Liver (tissue), 9 donors: Measurements from ENCODE around the gene UTRN. TPM values are rescaled to one million over a fixed set of nuclear protein-coding genes. Genes with fewer than 3 reads are reported as not detected.
A peak's percentile ranks its signal among the peaks of the same experiment; 100 is the strongest.

Experiments used
- DNase-seq: peaks from one replicate; pipeline ENCODE4 v3.0.0-alpha.2; 2017; ENCODE audit warnings: low spot score
- H3K27ac ChIP-seq, 2 donors: one replicate each; pipeline ENCODE4 v1.7.0; 2013; ENCODE audit warnings: inconsistent platforms in 2 of 2, low read length in 2 of 2, control low read depth in 1 of 2, low read depth in 1 of 2, mild to moderate bottlenecking in 1 of 2
- H3K27me3 ChIP-seq, 4 donors: one replicate each; pipeline versions ENCODE4 v1.6.1 to v1.7.0; 2013; ENCODE audit warnings: low read length in 3 of 4, inconsistent platforms in 1 of 4, mild to moderate bottlenecking in 1 of 4, moderate library complexity in 1 of 4; ENCODE audit not compliant: control insufficient read depth in 4 of 4, insufficient read depth in 4 of 4
- H3K36me3 ChIP-seq, 4 donors: one replicate each; pipeline versions ENCODE4 v1.6.1 to v1.7.0; 2013; ENCODE audit warnings: low read length in 3 of 4, mild to moderate bottlenecking in 3 of 4, low read depth in 1 of 4, moderate library complexity in 1 of 4; ENCODE audit not compliant: control insufficient read depth in 4 of 4, insufficient read depth in 3 of 4
- H3K4me1 ChIP-seq, 4 donors: one replicate each; pipeline versions ENCODE4 v1.6.1 to v1.7.0; 2013; ENCODE audit warnings: low read length in 3 of 4, mild to moderate bottlenecking in 3 of 4, moderate library complexity in 1 of 4; ENCODE audit not compliant: control insufficient read depth in 4 of 4, insufficient read depth in 4 of 4
- H3K4me3 ChIP-seq, 3 donors: one replicate each; pipeline versions ENCODE4 v1.6.1 to v1.7.0; 2013; ENCODE audit warnings: low read length in 3 of 3, control low read depth in 1 of 3, low read depth in 1 of 3, mild to moderate bottlenecking in 1 of 3
- H3K9ac ChIP-seq, 2 donors: one replicate each; pipeline ENCODE4 v1.7.0; 2013; ENCODE audit warnings: low read length in 2 of 2, mild to moderate bottlenecking in 2 of 2, moderate library complexity in 2 of 2, control low read depth in 1 of 2, low read depth in 1 of 2
- H3K9me3 ChIP-seq, 4 donors: one replicate each; pipeline versions ENCODE4 v1.6.1 to v1.7.0; 2013; ENCODE audit warnings: low read length in 3 of 4; ENCODE audit not compliant: control insufficient read depth in 4 of 4
- EGR1 ChIP-seq, 2 donors: IDR thresholded peaks; 2 replicates each; pipeline ENCODE4 v1.6.1; 2016 to 2018; ENCODE audit warnings: antibody characterized with exemption in 2 of 2, low read depth in 2 of 2
- FOXA1 ChIP-seq: IDR thresholded peaks from 2 replicates; pipeline ENCODE4 v1.6.1; 2016; ENCODE audit warnings: antibody characterized with exemption
- FOXA2 ChIP-seq: IDR thresholded peaks from 2 replicates; pipeline ENCODE4 v1.6.1; 2016; ENCODE audit warnings: antibody characterized with exemption
- GABPA ChIP-seq, 2 donors: IDR thresholded peaks in 1 of 2; conservative IDR thresholded peaks in 1 of 2; 2 replicates each; pipeline ENCODE4 v1.6.1; 2016; ENCODE audit warnings: antibody characterized with exemption in 2 of 2, mild to moderate bottlenecking in 1 of 2, moderate library complexity in 1 of 2
- JUND ChIP-seq, 2 donors: IDR thresholded peaks; 2 replicates each; pipeline ENCODE4 v1.6.1; 2016; ENCODE audit warnings: antibody characterized with exemption in 2 of 2
- NR2F2 ChIP-seq: IDR thresholded peaks from 2 replicates; pipeline ENCODE4 v1.6.1; 2016; ENCODE audit warnings: antibody characterized with exemption
- RAD21 ChIP-seq, 2 donors: IDR thresholded peaks; 2 replicates each; pipeline ENCODE4 v1.6.1; 2016; ENCODE audit warnings: antibody characterized with exemption in 2 of 2, mild to moderate bottlenecking in 2 of 2
- RXRA ChIP-seq, 2 donors: IDR thresholded peaks; 2 replicates each; pipeline ENCODE4 v1.6.1; 2017 to 2018; ENCODE audit warnings: antibody characterized with exemption in 2 of 2, mild to moderate bottlenecking in 1 of 2
- SP1 ChIP-seq: IDR thresholded peaks from 2 replicates; pipeline ENCODE4 v1.6.1; 2018; ENCODE audit warnings: antibody characterized with exemption, mild to moderate bottlenecking
- TAF1 ChIP-seq: conservative IDR thresholded peaks from 2 replicates; pipeline ENCODE4 v1.6.1; 2016; ENCODE audit warnings: antibody characterized with exemption, mild to moderate bottlenecking
- WGBS: extraction: QIAGEN DNeasy Blood & Tissue Kit; methylation state at CpG from one replicate; pipeline ENCODE4 v1.1.7; 2013; 5-methylcytosine and 5-hydroxymethylcytosine counted together
- polyA plus RNA-seq, 2 donors: library from polyadenylated mRNA; stranded (reverse) in 1 of 2; unstranded in 1 of 2; fragments of 200-250 nt in 1 of 2; fragments of >200 nt in 1 of 2; fragmentation: Nextera tagmentation in 1 of 2; extraction: Ambion mirVana in 1 of 2; gene quantifications; one replicate each; pipeline versions ENCODE4 v1.2.1 to v1.2.3, GENCODE V29; 2013 to 2015
- total RNA-seq, 2 donors: library from RNA; depleted of rRNA; stranded (reverse); fragments of >200 nt; gene quantifications; one replicate each; pipeline ENCODE4 v1.2.3, GENCODE V29; 2014
- TF ChIP-seq, protein P1 (sequence below): fragments of 150-350 bp; IDR thresholded peaks from 2 replicates; pipeline ENCODE4 v1.5.1; 2017; ENCODE audit warnings: improper control_type of control experiment, low read depth, low read length; ENCODE audit not compliant: missing input control
- TF ChIP-seq, protein P2 (sequence below): IDR thresholded peaks from 2 replicates; pipeline ENCODE4 v1.6.1; 2016; ENCODE audit warnings: antibody characterized with exemption
- TF ChIP-seq, protein P3 (sequence below): IDR thresholded peaks from 2 replicates; pipeline ENCODE4 v1.6.1; 2016; ENCODE audit warnings: antibody characterized with exemption, mild to moderate bottlenecking
- TF ChIP-seq, protein P4 (sequence below): IDR thresholded peaks from 2 replicates; pipeline ENCODE4 v1.6.1; 2016; ENCODE audit warnings: antibody characterized with exemption
- TF ChIP-seq, protein P5 (sequence below): IDR thresholded peaks from 2 replicates; pipeline ENCODE4 v1.6.1; 2016; ENCODE audit warnings: antibody characterized with exemption
- donor health status: healthy.
- donor health status: healthy.
- donor health status: healthy.
- donor health status: healthy.
- donor health status: healthy.

UTRN gene
- total and polyA plus RNA-seq, 4 donors: 6.9 to 83.7 (median 47.6) TPM

DNA sequence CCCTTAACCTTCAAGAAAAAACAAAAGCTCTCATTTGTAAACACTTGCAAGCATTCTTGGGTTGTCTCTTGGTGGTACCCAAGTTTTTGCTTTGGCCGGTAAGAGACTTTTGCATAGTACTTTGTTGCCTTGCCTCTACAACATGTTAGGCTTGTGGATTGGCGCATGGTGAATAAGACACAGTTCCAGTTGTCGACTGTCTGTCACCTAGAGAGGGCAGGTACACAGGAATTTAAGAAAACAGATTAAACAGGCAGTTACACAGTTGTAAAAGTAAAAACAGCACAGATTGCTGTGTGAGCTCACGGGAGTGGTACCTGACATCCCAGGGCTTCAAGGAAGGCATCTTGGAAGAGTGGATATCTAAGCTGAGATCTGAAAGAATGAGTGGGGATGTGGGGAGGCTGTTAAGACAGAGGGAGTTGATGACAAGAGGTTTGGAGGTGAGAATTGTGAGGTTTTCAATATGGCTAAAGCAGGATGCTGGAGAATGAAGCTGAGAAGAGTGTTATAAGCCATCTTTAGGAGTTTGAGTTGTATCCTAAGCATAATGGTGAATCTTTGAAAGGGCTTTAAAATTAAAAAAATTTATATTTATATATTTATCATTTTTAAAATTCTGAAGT is 19.2 kb downstream of the UTRN start (continued):
- TF ChIP-seq, protein P1, sequence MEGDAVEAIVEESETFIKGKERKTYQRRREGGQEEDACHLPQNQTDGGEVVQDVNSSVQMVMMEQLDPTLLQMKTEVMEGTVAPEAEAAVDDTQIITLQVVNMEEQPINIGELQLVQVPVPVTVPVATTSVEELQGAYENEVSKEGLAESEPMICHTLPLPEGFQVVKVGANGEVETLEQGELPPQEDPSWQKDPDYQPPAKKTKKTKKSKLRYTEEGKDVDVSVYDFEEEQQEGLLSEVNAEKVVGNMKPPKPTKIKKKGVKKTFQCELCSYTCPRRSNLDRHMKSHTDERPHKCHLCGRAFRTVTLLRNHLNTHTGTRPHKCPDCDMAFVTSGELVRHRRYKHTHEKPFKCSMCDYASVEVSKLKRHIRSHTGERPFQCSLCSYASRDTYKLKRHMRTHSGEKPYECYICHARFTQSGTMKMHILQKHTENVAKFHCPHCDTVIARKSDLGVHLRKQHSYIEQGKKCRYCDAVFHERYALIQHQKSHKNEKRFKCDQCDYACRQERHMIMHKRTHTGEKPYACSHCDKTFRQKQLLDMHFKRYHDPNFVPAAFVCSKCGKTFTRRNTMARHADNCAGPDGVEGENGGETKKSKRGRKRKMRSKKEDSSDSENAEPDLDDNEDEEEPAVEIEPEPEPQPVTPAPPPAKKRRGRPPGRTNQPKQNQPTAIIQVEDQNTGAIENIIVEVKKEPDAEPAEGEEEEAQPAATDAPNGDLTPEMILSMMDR: no peak

DNA sequence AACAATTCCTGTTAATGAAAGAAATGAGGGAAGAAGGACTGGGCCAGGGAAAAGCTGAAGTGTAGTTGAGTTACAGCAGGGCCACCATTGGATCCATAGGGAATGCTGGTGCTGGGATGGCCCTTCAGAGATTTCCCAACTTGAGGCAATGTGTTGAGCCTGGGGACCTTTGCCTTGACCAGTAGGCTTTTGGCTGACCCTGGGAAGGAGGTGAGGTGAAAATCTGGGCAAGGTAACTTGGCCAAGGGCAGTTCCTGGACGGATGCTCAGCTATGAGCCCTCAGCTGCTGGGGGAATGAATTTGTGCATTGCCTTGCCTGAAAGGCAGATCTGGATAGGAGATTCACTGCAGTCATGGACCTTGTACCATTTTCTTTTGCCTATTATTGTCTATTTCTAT is 20.4 kb downstream of the UTRN start:
- Histone ChIP-seq H3K9ac (no peak overlapping the region), H3K27me3 (no peaks in the 10 kb centered on the region), H3K36me3 (peaks cover 0 to 7% (median 3%) of the 10 kb centered on the region in 4 donors), H3K9me3 (no peaks in the 10 kb centered on the region), H3K27ac (no peak overlapping the region), H3K4me1 (peaks cover 2 to 16% (median 10%) of the 10 kb centered on the region in 4 donors), H3K4me3 (no peak overlapping the region)
- no peak for TF ChIP-seq RXRA (IDR thresholded peaks at IDR 0.05)
- 28% methylated on average over 1 of the region's 1 CpG for WGBS
- DNase-seq: no peak

DNA sequence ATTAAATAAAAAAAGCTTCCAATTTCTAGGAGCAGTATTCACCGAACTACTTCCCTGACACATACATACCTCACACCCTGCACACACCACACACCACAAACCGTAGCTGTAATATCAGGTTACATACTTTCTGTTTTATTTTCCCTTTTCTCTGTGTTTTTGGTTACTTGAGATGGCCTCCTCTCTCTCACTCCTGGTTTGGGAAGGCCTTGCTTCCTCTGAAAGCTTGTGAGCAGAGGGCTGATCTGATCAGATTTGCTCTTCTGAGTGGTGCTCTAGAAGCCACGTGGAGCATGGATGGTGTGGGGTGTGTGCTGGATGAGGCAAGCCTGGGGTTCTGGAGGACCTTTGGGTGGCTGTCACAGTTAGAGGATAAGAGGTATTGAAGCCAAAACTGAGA is 20.9 kb downstream of the UTRN start:
- Histone ChIP-seq H3K9ac (no peak overlapping the region), H3K27ac (no peak overlapping the region), H3K27me3 (no peaks in the 10 kb centered on the region), H3K9me3 (no peaks in the 10 kb centered on the region), H3K4me3 (no peak overlapping the region), H3K36me3 (peaks cover 0 to 7% (median 3%) of the 10 kb centered on the region in 4 donors), H3K4me1 (peaks cover 2 to 16% (median 10%) of the 10 kb centered on the region in 4 donors)
- TF ChIP-seq FOXA1: no peak
- TF ChIP-seq, protein P2, sequence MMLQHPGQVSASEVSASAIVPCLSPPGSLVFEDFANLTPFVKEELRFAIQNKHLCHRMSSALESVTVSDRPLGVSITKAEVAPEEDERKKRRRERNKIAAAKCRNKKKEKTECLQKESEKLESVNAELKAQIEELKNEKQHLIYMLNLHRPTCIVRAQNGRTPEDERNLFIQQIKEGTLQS: no peak
- TF ChIP-seq RAD21 (IDR thresholded peaks at IDR 0.05): no peak
- no peak for TF ChIP-seq GABPA (IDR thresholded peaks at IDR 0.05 in 1 of 2, conservative IDR thresholded peaks at IDR 0.05 in 1 of 2)
- no peak for DNase-seq
- 75% methylated on average over 3 of the region's 3 CpGs for WGBS

DNA sequence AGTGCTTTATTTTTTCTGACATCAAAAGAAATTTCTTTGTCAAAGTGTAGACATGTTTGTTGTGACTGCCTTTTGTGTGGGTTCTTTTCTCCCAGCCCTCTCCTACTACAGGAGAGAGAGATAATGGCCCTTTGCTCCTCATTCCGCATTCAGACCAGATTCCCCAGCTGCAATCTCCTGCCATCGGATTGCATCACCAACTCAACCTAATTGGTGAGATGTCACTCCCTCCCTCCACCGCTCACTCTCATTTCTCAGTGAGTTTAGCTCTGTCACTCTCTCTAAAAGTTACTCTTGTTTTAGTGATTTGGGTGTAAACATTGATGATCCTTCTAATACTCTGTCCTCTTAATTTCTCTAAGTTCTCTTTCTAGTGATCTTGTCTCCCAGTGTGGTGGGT is 22.7 kb downstream of the UTRN start:
- Histone ChIP-seq H3K36me3 (peaks cover 0 to 7% (median 3%) of the 10 kb centered on the region in 4 donors), H3K4me1 (peaks cover 1 to 11% (median 4%) of the 10 kb centered on the region in 4 donors), H3K9ac (no peak overlapping the region), H3K9me3 (no peaks in the 10 kb centered on the region), H3K27ac (no peak overlapping the region), H3K4me3 (no peak overlapping the region), H3K27me3 (no peaks in the 10 kb centered on the region)
- WGBS: 59% methylated on average over 3 of the region's 3 CpGs
- no peak for DNase-seq
- TF ChIP-seq, protein P3, sequence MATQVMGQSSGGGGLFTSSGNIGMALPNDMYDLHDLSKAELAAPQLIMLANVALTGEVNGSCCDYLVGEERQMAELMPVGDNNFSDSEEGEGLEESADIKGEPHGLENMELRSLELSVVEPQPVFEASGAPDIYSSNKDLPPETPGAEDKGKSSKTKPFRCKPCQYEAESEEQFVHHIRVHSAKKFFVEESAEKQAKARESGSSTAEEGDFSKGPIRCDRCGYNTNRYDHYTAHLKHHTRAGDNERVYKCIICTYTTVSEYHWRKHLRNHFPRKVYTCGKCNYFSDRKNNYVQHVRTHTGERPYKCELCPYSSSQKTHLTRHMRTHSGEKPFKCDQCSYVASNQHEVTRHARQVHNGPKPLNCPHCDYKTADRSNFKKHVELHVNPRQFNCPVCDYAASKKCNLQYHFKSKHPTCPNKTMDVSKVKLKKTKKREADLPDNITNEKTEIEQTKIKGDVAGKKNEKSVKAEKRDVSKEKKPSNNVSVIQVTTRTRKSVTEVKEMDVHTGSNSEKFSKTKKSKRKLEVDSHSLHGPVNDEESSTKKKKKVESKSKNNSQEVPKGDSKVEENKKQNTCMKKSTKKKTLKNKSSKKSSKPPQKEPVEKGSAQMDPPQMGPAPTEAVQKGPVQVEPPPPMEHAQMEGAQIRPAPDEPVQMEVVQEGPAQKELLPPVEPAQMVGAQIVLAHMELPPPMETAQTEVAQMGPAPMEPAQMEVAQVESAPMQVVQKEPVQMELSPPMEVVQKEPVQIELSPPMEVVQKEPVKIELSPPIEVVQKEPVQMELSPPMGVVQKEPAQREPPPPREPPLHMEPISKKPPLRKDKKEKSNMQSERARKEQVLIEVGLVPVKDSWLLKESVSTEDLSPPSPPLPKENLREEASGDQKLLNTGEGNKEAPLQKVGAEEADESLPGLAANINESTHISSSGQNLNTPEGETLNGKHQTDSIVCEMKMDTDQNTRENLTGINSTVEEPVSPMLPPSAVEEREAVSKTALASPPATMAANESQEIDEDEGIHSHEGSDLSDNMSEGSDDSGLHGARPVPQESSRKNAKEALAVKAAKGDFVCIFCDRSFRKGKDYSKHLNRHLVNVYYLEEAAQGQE: no peak
- TF ChIP-seq TAF1: no peak
- TF ChIP-seq JUND (IDR thresholded peaks at IDR 0.05): no peak
- TF ChIP-seq SP1: peak; percentile 55
- TF ChIP-seq, protein P1: no peak
- TF ChIP-seq RXRA (IDR thresholded peaks at IDR 0.05): peak; percentile 10 to 25
- TF ChIP-seq RAD21 (IDR thresholded peaks at IDR 0.05): peak in 1 of 2 donors; percentile 25
- no peak for TF ChIP-seq GABPA (IDR thresholded peaks at IDR 0.05 in 1 of 2, conservative IDR thresholded peaks at IDR 0.05 in 1 of 2)
- TF ChIP-seq, protein P4, sequence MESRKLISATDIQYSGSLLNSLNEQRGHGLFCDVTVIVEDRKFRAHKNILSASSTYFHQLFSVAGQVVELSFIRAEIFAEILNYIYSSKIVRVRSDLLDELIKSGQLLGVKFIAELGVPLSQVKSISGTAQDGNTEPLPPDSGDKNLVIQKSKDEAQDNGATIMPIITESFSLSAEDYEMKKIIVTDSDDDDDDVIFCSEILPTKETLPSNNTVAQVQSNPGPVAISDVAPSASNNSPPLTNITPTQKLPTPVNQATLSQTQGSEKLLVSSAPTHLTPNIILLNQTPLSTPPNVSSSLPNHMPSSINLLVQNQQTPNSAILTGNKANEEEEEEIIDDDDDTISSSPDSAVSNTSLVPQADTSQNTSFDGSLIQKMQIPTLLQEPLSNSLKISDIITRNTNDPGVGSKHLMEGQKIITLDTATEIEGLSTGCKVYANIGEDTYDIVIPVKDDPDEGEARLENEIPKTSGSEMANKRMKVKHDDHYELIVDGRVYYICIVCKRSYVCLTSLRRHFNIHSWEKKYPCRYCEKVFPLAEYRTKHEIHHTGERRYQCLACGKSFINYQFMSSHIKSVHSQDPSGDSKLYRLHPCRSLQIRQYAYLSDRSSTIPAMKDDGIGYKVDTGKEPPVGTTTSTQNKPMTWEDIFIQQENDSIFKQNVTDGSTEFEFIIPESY: no peak
- TF ChIP-seq EGR1 (IDR thresholded peaks at IDR 0.05; ENCODE audit: low read depth in 2 of 2): no peak
- no peak for TF ChIP-seq NR2F2
- TF ChIP-seq, protein P5, sequence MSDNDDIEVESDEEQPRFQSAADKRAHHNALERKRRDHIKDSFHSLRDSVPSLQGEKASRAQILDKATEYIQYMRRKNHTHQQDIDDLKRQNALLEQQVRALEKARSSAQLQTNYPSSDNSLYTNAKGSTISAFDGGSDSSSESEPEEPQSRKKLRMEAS: no peak
- TF ChIP-seq FOXA2: no peak
